HG02610 (cell line): ENCODE results near the gene CLEC14A.

Source experiments
- ATAC-seq: cut with Tn5 transposase; IDR thresholded peaks from one replicate; pipeline ENCODE4 v1.9.1; 2021; ENCODE audit warnings: mild to moderate bottlenecking, moderate library complexity; ENCODE audit not compliant: unreplicated experiment

The CLEC14A gene

DNA sequence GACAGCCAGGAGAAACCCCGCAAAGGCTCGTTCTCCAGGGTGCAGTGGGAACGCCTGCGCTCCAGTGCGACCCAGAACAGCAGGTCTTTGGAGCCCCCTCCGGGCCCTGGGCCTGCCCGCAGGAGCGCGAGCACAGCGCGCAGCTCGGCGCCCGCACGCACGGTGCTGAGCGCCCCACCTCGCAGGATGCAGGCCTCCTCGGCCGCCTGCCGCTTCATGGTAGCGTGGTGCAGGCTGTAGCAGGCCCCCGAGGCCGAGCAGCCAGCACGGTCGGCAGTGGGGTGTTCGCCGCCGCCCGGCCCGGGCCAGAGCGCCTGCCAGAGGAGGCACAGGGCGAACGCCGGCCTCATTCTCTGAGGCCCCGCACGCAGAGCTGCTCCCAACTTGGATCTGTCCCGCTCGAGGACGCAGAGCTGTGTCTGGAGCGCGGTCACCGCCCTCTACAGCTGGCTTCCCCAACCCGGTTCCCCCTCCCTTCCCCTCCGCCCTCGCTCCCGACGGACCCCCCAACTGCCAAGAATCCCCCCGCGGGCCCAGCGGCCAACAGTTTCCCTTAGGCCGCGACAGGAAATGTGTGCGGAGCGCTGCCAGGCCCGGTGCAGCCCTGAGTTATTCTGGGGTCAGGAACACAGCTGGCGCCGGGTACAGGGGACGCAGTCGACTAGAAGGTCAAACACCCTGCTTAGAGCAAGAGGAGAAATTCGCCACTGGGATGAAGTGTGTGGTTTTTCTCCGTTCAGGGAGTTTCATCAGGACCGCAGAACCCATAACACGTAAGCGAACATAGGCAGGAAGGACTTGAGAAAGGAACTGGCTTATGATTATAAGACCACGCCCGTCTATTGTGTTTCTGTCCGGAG lies at the start of gene CLEC14A:
CLEC14A (minus strand) TSS at position 421 of the 860 bp plus-strand sequence; CDS start at position 350, 71 bp downstream.
- ATAC-seq: no peak

DNA sequence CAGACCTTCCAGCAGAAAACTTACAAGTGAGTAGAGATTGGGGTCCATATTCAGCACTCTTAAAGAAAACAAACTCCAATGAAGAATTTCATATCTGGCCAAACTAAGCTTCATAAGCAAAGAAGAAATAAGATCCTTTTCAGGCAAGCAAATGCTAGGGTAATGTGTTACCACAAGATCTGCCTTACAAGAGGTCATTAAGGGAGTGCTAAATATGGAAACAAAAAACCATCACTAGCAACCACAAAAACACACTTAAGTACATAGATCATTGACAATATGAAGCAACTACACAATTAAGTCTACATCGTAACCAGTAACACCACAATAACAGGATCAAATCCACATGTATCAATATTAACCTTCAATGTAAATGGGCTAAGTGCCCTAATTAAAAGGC lies 47.1 kb upstream of the CLEC14A start:
- no peak for ATAC-seq

- ATAC-seq: no peak
Measured at GRCh38 chr14:38302034-38302433, 46.1 kb upstream of the CLEC14A start.

DNA sequence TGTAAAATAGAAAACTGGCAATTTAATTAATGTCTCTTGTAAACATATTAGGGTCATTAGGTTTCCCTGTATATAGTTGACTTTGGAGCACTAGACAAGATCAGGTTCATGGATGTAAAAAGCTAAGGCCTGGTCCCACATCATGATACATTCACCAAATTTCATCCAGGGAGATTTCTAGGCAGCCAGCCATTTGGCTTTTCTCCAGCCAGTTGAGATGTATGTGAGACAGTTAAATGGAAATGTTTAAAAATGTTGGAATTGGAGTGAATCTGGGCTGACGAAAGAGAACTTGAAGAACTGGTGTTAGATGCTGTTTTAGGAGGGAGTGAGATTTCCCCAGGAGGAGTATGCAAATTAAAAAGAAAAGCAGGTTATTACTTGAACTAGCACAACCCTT lies 41.8 kb upstream of the CLEC14A start:
- ATAC-seq: no peak

DNA sequence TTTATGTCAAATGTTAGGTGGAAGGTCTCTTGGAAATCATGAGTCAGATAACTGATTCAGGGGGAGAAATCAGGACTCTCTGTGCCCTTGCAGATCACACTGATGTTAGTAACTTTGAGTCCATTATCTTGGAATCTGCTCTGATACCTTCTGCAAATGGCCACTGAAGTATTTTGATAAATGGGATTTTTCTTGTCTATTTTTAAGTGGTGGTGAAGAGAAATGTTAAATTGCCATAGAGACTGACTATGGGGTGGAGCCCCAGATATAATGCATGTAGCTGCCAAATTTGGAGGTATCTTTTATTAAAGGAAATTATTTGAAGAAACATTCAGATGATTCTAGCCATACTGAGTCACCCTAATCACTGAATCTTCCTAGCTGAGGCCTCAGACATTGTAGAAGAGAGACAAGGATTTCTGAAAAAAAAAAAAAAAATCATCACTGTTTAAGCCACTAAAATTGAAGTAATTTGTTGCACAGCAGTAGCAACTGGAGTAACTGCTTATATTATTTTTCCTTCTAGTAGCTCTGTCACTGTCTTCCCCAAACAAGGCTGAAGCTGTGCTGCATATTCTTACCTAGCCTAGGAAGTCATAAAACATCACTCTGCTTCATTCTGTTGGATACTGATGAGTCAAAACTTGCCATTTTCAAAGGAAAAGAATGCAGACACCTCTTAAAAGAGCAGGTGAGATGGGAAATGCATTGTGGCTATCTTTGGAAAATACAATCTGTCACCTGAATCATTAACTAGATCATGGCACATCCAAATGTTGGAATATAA lies 36.0 kb upstream of the CLEC14A start:
- ATAC-seq: no peak

DNA sequence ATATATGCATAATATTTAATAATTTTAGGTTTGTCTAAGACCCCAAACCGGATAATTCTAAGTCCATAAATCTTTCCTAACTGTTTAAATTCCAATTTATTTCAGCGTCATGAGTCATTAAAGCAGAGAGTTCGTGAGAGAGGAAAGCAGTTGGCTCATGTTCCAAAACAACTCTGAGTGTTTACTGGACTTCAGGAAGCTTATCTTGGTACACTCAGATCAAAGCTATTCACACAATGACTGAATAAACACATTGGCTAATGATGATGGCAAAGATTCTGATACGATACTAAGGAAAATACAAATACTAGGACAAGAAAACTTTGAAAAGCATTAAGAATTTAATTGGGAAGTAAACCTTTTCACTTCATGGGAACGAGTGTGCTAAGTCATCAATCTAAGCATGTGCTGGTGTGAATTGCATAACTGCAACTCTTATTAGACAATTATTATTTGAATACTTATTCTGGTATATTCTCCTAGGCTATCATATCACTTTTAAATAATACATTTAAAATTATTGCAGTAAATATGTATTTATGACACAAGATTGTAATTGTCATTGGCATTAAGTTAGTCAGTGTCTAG lies 34.8 kb upstream of the CLEC14A start:
- ATAC-seq: no peak

GRCh38 chr14:38286452-38286851 lies 30.6 kb upstream of the CLEC14A start:
- no peak for ATAC-seq

GRCh38 chr14:38285962-38286361 lies 30.1 kb upstream of the CLEC14A start:
- ATAC-seq: no peak

GRCh38 chr14:38282936-38283335 lies 27.0 kb upstream of the CLEC14A start:
- no peak for ATAC-seq

GRCh38 chr14:38280081-38280480 lies 24.2 kb upstream of the CLEC14A start:
- ATAC-seq: no peak

- ATAC-seq: no peak
Measured at GRCh38 chr14:38279572-38279971, 23.7 kb upstream of the CLEC14A start.

DNA sequence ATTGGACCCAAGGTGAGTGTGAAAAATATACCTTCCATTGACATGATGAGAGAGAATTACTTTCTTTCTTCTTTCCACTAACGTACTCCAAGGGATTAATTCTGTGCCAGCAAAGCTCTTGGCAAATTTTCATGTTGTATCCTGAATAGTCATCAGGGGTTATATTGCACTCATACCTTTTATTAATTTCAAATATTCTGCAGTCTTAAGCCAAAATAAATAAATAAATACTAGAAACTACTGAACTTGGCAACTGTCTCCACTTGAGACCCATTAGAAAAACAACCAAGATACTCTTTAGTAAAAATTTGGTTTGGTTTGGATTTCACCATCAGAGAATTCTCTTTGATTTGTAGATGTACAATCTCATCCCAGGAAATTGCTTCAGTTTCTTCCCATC lies 22.1 kb upstream of the CLEC14A start:
- ATAC-seq: no peak

DNA sequence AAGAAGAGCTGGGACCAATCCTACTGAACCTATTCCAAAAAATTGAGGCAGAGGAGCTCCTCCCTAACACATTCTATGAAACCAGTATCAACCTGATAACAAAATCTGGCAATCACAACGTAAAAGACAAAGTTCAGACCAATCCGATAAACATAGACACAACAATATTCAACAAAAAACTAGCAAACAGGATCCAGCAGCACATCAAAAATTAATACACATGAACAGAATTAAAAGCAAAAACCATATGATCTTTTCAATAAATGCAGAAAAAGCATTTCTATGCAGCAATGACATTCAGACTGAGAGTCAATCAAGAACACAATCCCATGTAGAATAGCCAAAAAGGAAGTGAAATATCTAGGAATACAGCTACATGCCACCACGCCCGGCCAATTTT lies 7.0 kb upstream of the CLEC14A start:
- no peak for ATAC-seq

GRCh38 chr14:38261620-38262019 lies 5.7 kb upstream of the CLEC14A start:
- no peak for ATAC-seq

- no peak for ATAC-seq
Measured at GRCh38 chr14:38257507-38257906, 1.6 kb upstream of the CLEC14A start.

DNA sequence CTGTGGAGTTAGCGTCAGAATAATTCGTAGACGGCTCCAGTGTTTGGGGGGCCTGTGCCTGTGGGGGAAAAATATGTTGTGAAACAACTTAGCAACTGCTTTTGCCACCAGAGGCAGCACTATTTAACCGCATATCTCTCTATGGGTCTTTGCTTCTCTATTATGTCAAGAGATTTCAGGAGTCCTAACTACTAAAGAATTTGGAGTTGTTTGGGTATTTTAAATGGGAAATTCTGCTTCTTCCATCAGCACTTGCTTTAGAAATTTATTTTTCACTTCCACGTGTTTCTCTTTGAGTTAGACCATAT lies 594 bp upstream of the CLEC14A start:
- ATAC-seq: no peak

DNA sequence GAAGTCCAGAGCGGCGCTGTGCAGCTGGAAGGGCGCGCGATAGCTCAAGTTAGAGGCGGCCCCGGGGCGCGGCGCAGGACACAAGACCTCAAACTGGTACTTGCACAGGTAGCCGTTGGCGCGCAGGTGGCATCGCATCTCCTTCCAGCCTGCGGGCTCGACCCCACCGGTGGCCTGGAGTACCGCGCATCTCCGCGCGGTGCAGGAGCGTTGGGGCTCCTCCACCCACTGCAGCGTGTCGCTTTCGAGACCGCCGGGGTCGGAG lies 553 bp downstream of the CLEC14A start:
- ATAC-seq: no peak

DNA sequence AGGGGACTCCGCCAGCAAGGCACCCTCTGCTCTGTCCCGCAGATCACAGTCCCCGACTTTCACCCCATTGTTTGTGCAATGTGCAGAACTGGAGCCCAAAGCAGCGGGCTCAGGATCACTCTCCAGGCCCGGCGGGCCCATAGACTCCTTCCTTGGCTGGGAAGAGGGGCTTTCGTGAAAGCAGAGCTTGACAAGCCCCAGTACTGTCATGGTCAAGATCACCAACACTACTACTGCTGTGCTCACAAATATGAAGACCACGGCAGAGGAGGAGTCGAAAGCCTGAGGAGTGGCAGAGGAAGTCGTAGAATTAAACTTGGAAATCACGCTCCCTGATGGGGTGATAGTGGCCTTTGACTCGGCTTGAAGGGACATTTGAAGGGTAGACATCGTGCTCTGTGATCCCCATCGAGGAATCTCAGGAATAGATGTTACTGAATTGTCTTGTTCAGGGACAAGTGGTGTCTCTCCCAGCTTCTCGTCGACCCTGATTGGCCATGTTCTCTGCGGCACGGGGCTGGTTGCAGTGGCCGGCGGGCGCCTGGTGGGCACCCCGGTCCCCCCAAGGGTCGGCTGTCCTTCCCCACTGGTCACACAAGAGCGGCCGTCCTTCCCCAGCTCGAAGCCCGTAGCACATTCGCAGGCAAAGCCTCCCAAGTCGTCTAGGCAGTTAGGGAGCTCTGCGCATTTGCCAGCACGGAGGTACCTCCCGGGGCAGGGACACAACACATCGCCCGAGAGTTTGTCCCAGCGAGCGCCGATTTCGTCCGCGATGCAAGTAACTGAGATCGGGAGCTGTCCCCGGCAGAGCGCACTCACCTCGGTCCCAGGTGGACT lies 1.1 kb downstream of the CLEC14A start:
- no peak for ATAC-seq

- ATAC-seq: no peak
Measured at GRCh38 chr14:38253676-38254075, 2.2 kb downstream of the CLEC14A start.

DNA sequence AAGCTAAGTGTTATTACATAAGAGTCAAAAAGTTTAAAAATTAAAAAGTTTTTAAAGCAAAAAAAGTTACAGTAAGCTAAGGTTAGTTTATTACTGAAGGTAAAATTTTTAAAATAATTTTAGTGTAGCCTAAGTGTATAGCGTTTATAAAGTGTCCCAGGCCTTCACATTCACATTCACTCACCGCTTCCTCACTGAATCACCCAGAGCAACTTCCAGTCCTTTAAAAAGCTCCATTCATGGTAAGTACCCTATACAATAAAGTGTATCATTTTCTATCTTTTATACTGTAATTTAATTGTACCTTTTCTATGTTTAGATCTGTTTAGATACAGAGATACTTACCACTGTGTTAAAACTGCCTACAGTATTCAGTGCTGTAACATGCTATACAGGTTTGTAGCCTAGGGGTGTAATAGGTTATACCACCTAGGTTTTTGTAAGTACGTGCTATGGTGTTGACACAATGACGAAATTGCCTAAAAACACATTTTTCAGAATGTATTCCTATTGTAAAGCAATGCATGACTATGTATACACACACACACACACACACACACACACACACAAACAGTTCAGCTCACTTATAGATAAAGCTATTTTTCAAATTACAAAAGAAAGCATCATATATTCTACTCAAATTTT lies 3.7 kb downstream of the CLEC14A start:
- no peak for ATAC-seq

- ATAC-seq: no peak
Measured at GRCh38 chr14:38250331-38250730, 5.6 kb downstream of the CLEC14A start.
